Measurements from ENCODE around the gene SH3BGRL.

SH3BGRL gene

DNA sequence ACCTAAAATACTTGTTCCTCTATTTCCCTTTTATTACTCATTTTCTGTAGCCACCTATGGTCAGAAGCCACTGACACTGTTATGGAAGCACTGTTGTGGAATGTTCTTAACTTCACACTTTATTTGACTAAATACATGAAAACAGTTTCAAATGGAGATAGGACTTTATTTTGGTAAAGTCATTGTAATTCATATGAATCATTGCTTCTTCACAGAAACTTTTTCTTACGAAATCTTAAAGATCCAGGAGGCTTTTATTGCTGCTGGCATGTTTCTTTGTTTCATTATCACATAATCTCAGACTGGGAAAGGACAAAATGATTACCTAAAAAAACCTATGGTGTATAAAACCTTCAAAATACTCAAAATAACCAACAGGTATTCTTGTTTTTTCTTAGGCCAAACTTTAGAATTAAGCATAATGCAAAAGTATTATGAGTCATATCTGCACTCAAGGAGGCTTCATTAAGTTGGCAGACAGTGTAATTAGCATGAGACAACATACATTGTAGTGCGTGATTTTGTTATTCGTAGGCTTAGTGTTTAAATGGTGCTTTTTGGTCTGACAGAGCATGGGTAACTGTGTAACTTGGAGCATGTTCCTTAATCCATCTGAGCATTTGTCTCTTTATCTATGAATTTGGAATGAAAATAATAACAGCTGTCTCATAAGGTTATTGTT lies 58.0 kb downstream of the SH3BGRL start:
- H3K27me3 ChIP-seq (ENCODE audit: low read depth, low read length): no peaks in the 10 kb centered on the region
- peak overlapping the region; percentile 84 for H3K27ac ChIP-seq (ENCODE audit: low read length)
- no peak overlapping the region for H3K4me3 ChIP-seq (ENCODE audit: low read depth in 1 of 2, low read length in 2 of 2)
- no peaks in the 10 kb centered on the region for H3K9me3 ChIP-seq (ENCODE audit: control insufficient read depth in 1 of 2, low read length in 2 of 2)
- H3K4me1 ChIP-seq (ENCODE audit: control insufficient read depth in 1 of 2, insufficient read depth in 2 of 2, low read length in 2 of 2): peaks cover 4 to 13% of the 10 kb centered on the region in 2 donors
- H3K36me3 ChIP-seq (ENCODE audit: control insufficient read depth in 1 of 2, insufficient read depth in 2 of 2, low read length in 2 of 2): no peaks in the 10 kb centered on the region

DNA sequence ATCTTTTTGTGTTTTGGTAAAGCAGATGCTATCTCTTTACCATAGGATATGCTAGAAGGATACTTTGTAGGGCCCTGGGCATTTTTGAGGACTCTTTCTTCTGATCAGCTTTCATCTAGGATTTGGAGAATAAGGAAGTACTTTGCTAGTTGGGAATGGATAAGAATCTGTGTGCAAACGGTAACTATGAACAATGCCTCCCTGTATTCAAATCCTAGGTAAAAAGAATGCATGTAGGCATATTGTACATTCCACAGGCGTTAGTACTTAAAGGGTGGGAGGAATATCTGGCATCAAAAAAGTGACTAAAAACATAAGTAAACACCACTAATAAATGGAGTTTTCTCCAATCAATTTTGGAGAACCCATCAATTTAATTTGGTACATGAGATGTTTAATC lies 59.7 kb downstream of the SH3BGRL start:
- peaks cover 0 to 13% of the 10 kb centered on the region in 2 donors for H3K4me1 ChIP-seq (ENCODE audit: control insufficient read depth in 1 of 2, insufficient read depth in 2 of 2, low read length in 2 of 2)
- no peak overlapping the region for H3K4me3 ChIP-seq (ENCODE audit: low read depth in 1 of 2, low read length in 2 of 2)
- H3K9me3 ChIP-seq (ENCODE audit: control insufficient read depth in 1 of 2, low read length in 2 of 2): no peaks in the 10 kb centered on the region
- no peaks in the 10 kb centered on the region for H3K27me3 ChIP-seq (ENCODE audit: low read depth, low read length)
- peak overlapping the region; percentile 84 for H3K27ac ChIP-seq (ENCODE audit: low read length)
- no peaks in the 10 kb centered on the region for H3K36me3 ChIP-seq (ENCODE audit: control insufficient read depth in 1 of 2, insufficient read depth in 2 of 2, low read length in 2 of 2)

- Histone ChIP-seq H3K4me3 (ENCODE audit: low read depth in 1 of 2, low read length in 2 of 2) (no peak overlapping the region), H3K27ac (ENCODE audit: low read length) (no peak overlapping the region)
Observed at GRCh38 chrX:81263059-81263458, 61.2 kb downstream of the SH3BGRL start.

DNA sequence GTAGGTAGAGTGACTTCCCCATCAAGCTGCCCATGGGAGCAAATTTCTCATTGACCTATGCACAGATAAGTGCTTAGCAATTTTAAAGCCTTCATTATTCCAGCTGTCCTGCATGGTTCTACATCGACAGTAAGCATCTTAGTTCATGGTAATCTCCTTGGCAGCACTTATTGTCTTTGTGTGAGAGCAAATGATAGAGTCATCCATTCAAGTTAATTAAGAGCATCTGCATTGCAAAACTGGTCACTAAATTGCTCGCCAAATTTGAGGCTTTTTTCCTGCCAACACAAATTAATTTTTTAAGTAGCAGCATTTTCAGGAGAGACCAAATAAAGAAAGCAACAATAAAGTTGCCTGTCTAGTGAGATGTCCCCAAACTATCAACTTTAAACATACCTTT lies 76.7 kb downstream of the SH3BGRL start:
- peaks cover 0 to 16% of the 10 kb centered on the region in 2 donors for H3K36me3 ChIP-seq (ENCODE audit: control insufficient read depth in 1 of 2, insufficient read depth in 2 of 2, low read length in 2 of 2)
- H3K9me3 ChIP-seq (ENCODE audit: control insufficient read depth in 1 of 2, low read length in 2 of 2): no peaks in the 10 kb centered on the region
- no peak overlapping the region for H3K27ac ChIP-seq (ENCODE audit: low read length)
- no peaks in the 10 kb centered on the region for H3K27me3 ChIP-seq (ENCODE audit: low read depth, low read length)
- no peaks in the 10 kb centered on the region for H3K4me1 ChIP-seq (ENCODE audit: control insufficient read depth in 1 of 2, insufficient read depth in 2 of 2, low read length in 2 of 2)
- H3K4me3 ChIP-seq (ENCODE audit: low read depth in 1 of 2, low read length in 2 of 2): no peak overlapping the region

More at GRCh38 chrX:81263059-81263458, 61.2 kb downstream of the SH3BGRL start:
- Histone ChIP-seq H3K4me1 (ENCODE audit: control insufficient read depth in 1 of 2, insufficient read depth in 2 of 2, low read length in 2 of 2) (peaks cover 0 to 13% of the 10 kb centered on the region in 2 donors), H3K27me3 (ENCODE audit: low read depth, low read length) (no peaks in the 10 kb centered on the region), H3K36me3 (ENCODE audit: control insufficient read depth in 1 of 2, insufficient read depth in 2 of 2, low read length in 2 of 2) (no peaks in the 10 kb centered on the region), H3K9me3 (ENCODE audit: control insufficient read depth in 1 of 2, low read length in 2 of 2) (no peaks in the 10 kb centered on the region)

GRCh38 chrX:81280148-81280547 lies 78.2 kb downstream of the SH3BGRL start:
- Histone ChIP-seq H3K36me3 (ENCODE audit: control insufficient read depth in 1 of 2, insufficient read depth in 2 of 2, low read length in 2 of 2) (peaks cover 0 to 16% of the 10 kb centered on the region in 2 donors), H3K27ac (ENCODE audit: low read length) (no peak overlapping the region), H3K4me3 (ENCODE audit: low read depth in 1 of 2, low read length in 2 of 2) (no peak overlapping the region), H3K4me1 (ENCODE audit: control insufficient read depth in 1 of 2, insufficient read depth in 2 of 2, low read length in 2 of 2) (no peaks in the 10 kb centered on the region), H3K9me3 (ENCODE audit: control insufficient read depth in 1 of 2, low read length in 2 of 2) (no peaks in the 10 kb centered on the region), H3K27me3 (ENCODE audit: low read depth, low read length) (no peaks in the 10 kb centered on the region)

- Histone ChIP-seq H3K9me3 (ENCODE audit: control insufficient read depth in 1 of 2, low read length in 2 of 2) (no peaks in the 10 kb centered on the region), H3K27me3 (ENCODE audit: low read depth, low read length) (no peaks in the 10 kb centered on the region), H3K27ac (ENCODE audit: low read length) (no peak overlapping the region), H3K4me1 (ENCODE audit: control insufficient read depth in 1 of 2, insufficient read depth in 2 of 2, low read length in 2 of 2) (no peaks in the 10 kb centered on the region), H3K4me3 (ENCODE audit: low read depth in 1 of 2, low read length in 2 of 2) (no peak overlapping the region), H3K36me3 (ENCODE audit: control insufficient read depth in 1 of 2, insufficient read depth in 2 of 2, low read length in 2 of 2) (peaks cover 0 to 3% of the 10 kb centered on the region in 2 donors)
Observed at GRCh38 chrX:81286075-81286474, 84.2 kb downstream of the SH3BGRL start.

GRCh38 chrX:81286608-81287007 lies 84.7 kb downstream of the SH3BGRL start:
- H3K36me3 ChIP-seq (ENCODE audit: control insufficient read depth in 1 of 2, insufficient read depth in 2 of 2, low read length in 2 of 2): peaks cover 0 to 6% of the 10 kb centered on the region in 2 donors
- no peaks in the 10 kb centered on the region for H3K9me3 ChIP-seq (ENCODE audit: control insufficient read depth in 1 of 2, low read length in 2 of 2)
- no peaks in the 10 kb centered on the region for H3K4me1 ChIP-seq (ENCODE audit: control insufficient read depth in 1 of 2, insufficient read depth in 2 of 2, low read length in 2 of 2)
- H3K27ac ChIP-seq (ENCODE audit: low read length): no peak overlapping the region
- no peak overlapping the region for H3K4me3 ChIP-seq (ENCODE audit: low read depth in 1 of 2, low read length in 2 of 2)
- H3K27me3 ChIP-seq (ENCODE audit: low read depth, low read length): no peaks in the 10 kb centered on the region

DNA sequence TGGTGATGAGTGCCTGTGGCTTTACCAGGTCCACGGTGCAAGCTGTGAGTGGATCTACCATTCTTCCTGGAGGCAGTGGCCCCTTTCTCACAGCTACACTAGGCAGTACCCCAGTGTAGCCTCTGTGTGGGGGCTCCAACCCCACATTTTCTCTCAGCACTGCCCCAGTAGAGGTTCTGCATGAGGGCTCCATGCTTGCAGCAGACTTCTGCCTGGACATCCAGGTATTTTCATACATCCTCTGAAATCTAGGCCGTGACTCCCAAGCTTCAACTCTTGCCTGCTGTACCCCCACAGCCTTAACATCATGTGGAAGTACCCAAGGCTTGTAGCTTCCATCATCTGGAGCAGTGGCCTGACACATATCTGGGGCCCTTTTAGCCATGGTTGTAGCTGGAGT lies 90.1 kb downstream of the SH3BGRL start:
- H3K36me3 ChIP-seq (ENCODE audit: control insufficient read depth in 1 of 2, insufficient read depth in 2 of 2, low read length in 2 of 2): peaks cover 0 to 14% of the 10 kb centered on the region in 2 donors
- peaks cover 0 to 4% of the 10 kb centered on the region in 2 donors for H3K9me3 ChIP-seq (ENCODE audit: control insufficient read depth in 1 of 2, low read length in 2 of 2)
- H3K27me3 ChIP-seq (ENCODE audit: low read depth, low read length): no peaks in the 10 kb centered on the region
- H3K4me1 ChIP-seq (ENCODE audit: control insufficient read depth in 1 of 2, insufficient read depth in 2 of 2, low read length in 2 of 2): no peaks in the 10 kb centered on the region
- no peak overlapping the region for H3K27ac ChIP-seq (ENCODE audit: low read length)
- no peak overlapping the region for H3K4me3 ChIP-seq (ENCODE audit: low read depth in 1 of 2, low read length in 2 of 2)

DNA sequence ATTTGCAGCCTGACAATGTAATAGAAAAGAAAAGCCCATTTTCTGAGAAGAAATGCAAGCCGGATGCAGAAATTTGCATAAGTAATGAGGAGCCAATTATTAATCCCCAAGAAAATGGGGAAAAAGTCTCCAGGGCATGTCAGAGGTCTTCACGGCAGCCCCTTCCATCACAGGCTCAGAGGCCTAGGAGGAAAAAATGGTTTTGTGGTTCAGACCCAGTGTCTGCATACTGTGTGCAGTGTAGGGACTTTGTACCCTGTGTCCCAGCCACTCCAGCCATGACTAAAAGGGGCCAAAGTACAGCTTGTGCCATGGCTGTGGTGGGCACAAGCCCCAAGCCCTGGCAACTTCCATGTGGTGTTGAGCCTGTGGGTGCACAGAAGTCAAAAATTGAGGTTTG lies 92.2 kb downstream of the SH3BGRL start:
- Histone ChIP-seq H3K27me3 (ENCODE audit: low read depth, low read length) (no peaks in the 10 kb centered on the region), H3K4me1 (ENCODE audit: control insufficient read depth in 1 of 2, insufficient read depth in 2 of 2, low read length in 2 of 2) (no peaks in the 10 kb centered on the region), H3K4me3 (ENCODE audit: low read depth in 1 of 2, low read length in 2 of 2) (no peak overlapping the region), H3K36me3 (ENCODE audit: control insufficient read depth in 1 of 2, insufficient read depth in 2 of 2, low read length in 2 of 2) (peaks cover 0 to 14% of the 10 kb centered on the region in 2 donors), H3K27ac (ENCODE audit: low read length) (no peak overlapping the region), H3K9me3 (ENCODE audit: control insufficient read depth in 1 of 2, low read length in 2 of 2) (peaks cover 0 to 4% of the 10 kb centered on the region in 2 donors)

GRCh38 chrX:81301877-81302276 lies 100.0 kb downstream of the SH3BGRL start:
- H3K27ac ChIP-seq (ENCODE audit: low read length): no peak overlapping the region
- H3K9me3 ChIP-seq (ENCODE audit: control insufficient read depth in 1 of 2, low read length in 2 of 2): no peaks in the 10 kb centered on the region
- H3K4me3 ChIP-seq (ENCODE audit: low read depth in 1 of 2, low read length in 2 of 2): no peak overlapping the region
- no peaks in the 10 kb centered on the region for H3K4me1 ChIP-seq (ENCODE audit: control insufficient read depth in 1 of 2, insufficient read depth in 2 of 2, low read length in 2 of 2)
- no peaks in the 10 kb centered on the region for H3K36me3 ChIP-seq (ENCODE audit: control insufficient read depth in 1 of 2, insufficient read depth in 2 of 2, low read length in 2 of 2)
- H3K27me3 ChIP-seq (ENCODE audit: low read depth, low read length): no peaks in the 10 kb centered on the region

DNA sequence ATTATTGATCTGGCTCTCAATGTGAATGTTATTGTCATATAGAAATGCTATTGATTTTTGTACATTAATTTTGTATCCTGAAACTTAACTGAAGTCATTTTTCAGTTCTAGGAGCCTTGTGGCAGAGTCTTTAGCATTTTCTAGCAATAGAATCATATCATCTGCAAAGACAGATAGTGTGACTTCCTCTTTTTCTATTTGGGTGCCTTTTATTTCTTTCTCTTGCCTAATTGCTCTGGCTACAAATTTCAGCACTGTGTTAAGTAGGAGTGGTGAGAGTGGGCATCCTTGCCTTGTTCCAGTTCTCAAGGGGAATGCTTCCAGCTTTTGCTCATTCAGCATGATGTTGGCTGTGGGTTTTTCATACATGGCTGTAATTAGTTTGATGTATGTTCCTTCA lies 102.7 kb downstream of the SH3BGRL start:
- Histone ChIP-seq H3K27me3 (ENCODE audit: low read depth, low read length) (no peaks in the 10 kb centered on the region), H3K9me3 (ENCODE audit: control insufficient read depth in 1 of 2, low read length in 2 of 2) (no peaks in the 10 kb centered on the region)

DNA sequence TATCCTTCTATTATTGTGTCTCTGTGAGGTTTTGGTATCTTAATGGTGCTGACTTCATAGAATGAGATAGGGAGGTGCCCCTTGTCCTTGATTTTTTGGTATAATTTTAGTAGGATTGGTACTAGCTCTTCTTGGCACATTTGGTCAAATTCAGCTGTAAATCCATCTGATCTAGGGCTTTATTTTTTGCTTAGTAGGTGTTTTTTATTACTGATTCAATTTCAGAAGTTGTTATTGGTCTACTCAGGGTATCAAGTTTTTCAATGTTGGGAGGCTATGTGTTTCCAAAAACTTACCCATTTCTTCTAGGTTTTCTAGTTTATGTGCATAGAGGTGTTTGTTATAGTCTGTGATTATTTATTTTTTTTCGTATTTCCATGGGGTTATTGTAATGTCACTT lies 103.3 kb downstream of the SH3BGRL start:
- no peaks in the 10 kb centered on the region for H3K36me3 ChIP-seq (ENCODE audit: control insufficient read depth in 1 of 2, insufficient read depth in 2 of 2, low read length in 2 of 2)

More for the DNA sequence above, 102.7 kb downstream of the SH3BGRL start:
- Histone ChIP-seq H3K27ac (ENCODE audit: low read length) (no peak overlapping the region), H3K36me3 (ENCODE audit: control insufficient read depth in 1 of 2, insufficient read depth in 2 of 2, low read length in 2 of 2) (no peaks in the 10 kb centered on the region), H3K4me1 (ENCODE audit: control insufficient read depth in 1 of 2, insufficient read depth in 2 of 2, low read length in 2 of 2) (no peaks in the 10 kb centered on the region), H3K4me3 (ENCODE audit: low read depth in 1 of 2, low read length in 2 of 2) (no peak overlapping the region)

More for the DNA sequence above, 103.3 kb downstream of the SH3BGRL start:
- no peaks in the 10 kb centered on the region for H3K4me1 ChIP-seq (ENCODE audit: control insufficient read depth in 1 of 2, insufficient read depth in 2 of 2, low read length in 2 of 2)
- no peak overlapping the region for H3K4me3 ChIP-seq (ENCODE audit: low read depth in 1 of 2, low read length in 2 of 2)
- H3K27ac ChIP-seq (ENCODE audit: low read length): no peak overlapping the region
- H3K27me3 ChIP-seq (ENCODE audit: low read depth, low read length): no peaks in the 10 kb centered on the region
- H3K9me3 ChIP-seq (ENCODE audit: control insufficient read depth in 1 of 2, low read length in 2 of 2): no peaks in the 10 kb centered on the region
